Nasal cavity respiratory epithelium epithelial cell of viscerocranial mucosa (primary cell): ENCODE results near the gene SCGB1D4. TPM values are rescaled to one million over a fixed set of nuclear protein-coding genes. Genes with fewer than 3 reads are reported as not detected.

Experiments used
- total RNA-seq: library from RNA; depleted of rRNA; stranded (reverse); fragments of >200 nt; gene quantifications from 2 replicates; pipeline ENCODE4 v1.2.3, GENCODE V29; 2014

SCGB1D4 gene
- total RNA-seq = not detected in 2 replicates

GRCh38 chr11:62298975-62299374 lies at the start of gene SCGB1D4:
Gene SCGB1D4 (minus strand): TSS chr11:62299075. CDS start chr11:62299010, 65 bp downstream.

GRCh38 chr11:62337303-62338181 lies 38.7 kb upstream of the SCGB1D4 start, which contains the start of gene ASRGL1:
Gene ASRGL1 (plus strand): TSS chr11:62337448. CDS start chr11:62337978, 530 bp downstream.

GRCh38 chr11:62269654-62270278 lies 29.1 kb downstream of the SCGB1D4 start, which contains the start of gene SCGB2A2:
Gene SCGB2A2 (plus strand): TSS chr11:62270158. CDS start chr11:62270217, 59 bp downstream.

Other genes with a start within 250 kb of the SCGB1D4 start
- gene INCENP, start 175.1 kb downstream of the SCGB1D4 start, total RNA-seq = 7.5 and 13.7 TPM in 2 replicates
- gene SCGB1D1, start 108.9 kb downstream of the SCGB1D4 start, total RNA-seq = not detected in 2 replicates
- not detected in 2 replicates for gene SCGB2A1, start 90.4 kb downstream of the SCGB1D4 start, total RNA-seq
- not detected in 2 replicates for gene SCGB1D2, start 56.8 kb downstream of the SCGB1D4 start, total RNA-seq
- not detected in 2 replicates for gene SCGB2A2, start 28.9 kb downstream of the SCGB1D4 start, total RNA-seq
- 0.14 and 0.34 TPM in 2 replicates for gene ASRGL1, start 38.4 kb upstream of the SCGB1D4 start, total RNA-seq
- not detected in 2 replicates for gene SCGB1A1, start 120.0 kb upstream of the SCGB1D4 start, total RNA-seq
- 265 and 856 TPM in 2 replicates for gene AHNAK, start 247.7 kb upstream of the SCGB1D4 start, total RNA-seq